ENCODE measurements around the gene C11orf42.

C11orf42 gene

DNA sequence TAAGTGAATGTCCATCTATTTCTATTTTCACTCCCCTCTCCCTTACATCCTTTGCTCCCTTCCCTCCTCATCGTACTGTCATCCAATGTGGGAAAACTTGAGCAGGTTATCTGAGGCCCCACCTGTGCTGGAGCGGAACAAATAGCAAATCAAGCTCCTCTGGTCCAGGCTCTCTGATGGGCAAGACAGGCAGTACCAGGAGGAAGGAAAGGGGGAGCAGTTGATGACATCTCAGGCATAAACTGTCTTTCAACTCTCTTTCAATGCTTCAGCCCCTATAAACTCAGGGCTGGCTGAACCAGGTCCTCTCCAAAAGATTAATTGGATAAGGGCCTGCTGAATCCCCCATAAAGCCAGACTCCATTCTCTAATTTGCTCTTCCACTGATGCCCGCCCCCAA is 52.8 kb downstream of the C11orf42 start:
- no peak for DNase-seq (ENCODE audit: low read depth)

DNA sequence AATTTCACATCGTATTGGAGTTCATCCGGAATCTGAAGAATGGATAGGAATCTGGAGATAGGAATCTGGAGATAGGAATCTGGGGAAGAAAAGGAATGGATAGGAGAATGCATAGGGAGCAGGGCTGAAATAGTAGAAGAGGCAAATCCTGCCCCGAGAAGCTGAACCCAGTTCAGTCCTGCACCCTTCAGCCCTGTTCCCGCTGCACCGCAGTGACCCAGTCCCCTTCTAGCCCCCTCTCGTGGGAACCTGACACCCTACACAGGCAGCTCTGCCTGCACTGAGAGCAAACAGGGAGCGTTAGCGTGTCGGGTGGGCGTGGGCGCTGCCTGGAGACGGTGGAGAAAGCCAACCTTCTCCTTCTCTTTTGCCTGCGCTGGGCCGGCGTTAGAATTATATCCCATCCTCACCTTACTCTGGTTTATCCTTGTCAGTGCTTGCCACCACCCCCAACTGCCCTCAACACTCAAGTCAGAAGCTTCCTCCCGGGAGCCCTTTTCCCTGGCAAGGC is 53.3 kb downstream of the C11orf42 start:
- no peak for DNase-seq (ENCODE audit: low read depth)

DNA sequence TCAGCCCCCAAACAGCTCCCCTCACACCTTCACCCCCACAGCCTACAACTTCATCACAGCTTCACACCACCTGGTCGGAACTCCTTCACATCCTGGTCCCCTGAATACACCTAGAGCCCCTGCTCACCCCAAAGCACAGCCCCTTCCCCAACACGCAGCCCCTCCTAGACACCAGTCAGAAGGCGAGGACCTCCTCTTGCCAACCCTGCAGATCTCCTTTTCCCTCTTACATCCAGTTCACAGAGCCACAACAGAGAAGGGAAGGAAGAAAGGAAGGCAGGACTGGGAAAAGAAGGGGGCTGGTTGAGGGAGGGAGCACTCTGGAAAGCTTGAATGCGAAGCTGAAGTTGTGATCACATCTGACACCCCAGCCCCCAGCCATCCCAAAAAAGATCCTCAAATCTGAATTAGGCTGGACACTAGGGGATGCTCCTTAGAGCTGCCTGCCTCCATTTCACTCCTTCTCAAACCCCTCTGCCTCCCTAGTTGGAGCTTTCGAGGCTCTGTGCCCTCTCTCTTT is 54.9 kb downstream of the C11orf42 start:
- DNase-seq (ENCODE audit: low read depth): no peak
